CD14-positive monocyte (primary cell): Measurements from ENCODE around the gene TIMP1. TPM values are rescaled to one million over a fixed set of nuclear protein-coding genes. Genes with fewer than 3 reads are reported as not detected.

ENCODE experiments used
- DNase-seq, 3 donors: peaks; one replicate each; pipeline ENCODE4 v3.0.0-alpha.2; 2011 to 2022
- H2AFZ ChIP-seq: 2 replicates; pipeline ENCODE4 v1.6.0; 2012; ENCODE audit warnings: mild to moderate bottlenecking, low read depth, low read length, inconsistent platforms; ENCODE audit not compliant: insufficient read depth, poor library complexity, severe bottlenecking
- H3K27ac ChIP-seq, 2 donors: 1 replicate in 1 of 2; 2 replicates in 1 of 2; pipeline ENCODE4 v1.5.1; 2012 to 2013; ENCODE audit warnings: low read length in 2 of 2, control low read depth in 1 of 2, inconsistent platforms in 1 of 2, low read depth in 1 of 2, mild to moderate bottlenecking in 1 of 2
- H3K27me3 ChIP-seq, 2 donors: one replicate each; pipeline versions ENCODE4 v1.6.0 to v1.6.1; 2011 to 2013; ENCODE audit warnings: low read length in 2 of 2; ENCODE audit not compliant: control insufficient read depth in 2 of 2, insufficient read depth in 2 of 2
- H3K36me3 ChIP-seq, 2 donors: replicated peaks in 1 of 2; 1 replicate in 1 of 2; 2 replicates in 1 of 2; pipeline versions ENCODE4 v1.5.1 to v1.6.1; 2012 to 2013; ENCODE audit warnings: low read length in 2 of 2, control low read depth in 1 of 2, inconsistent platforms in 1 of 2, mild to moderate bottlenecking in 1 of 2; ENCODE audit not compliant: insufficient read depth in 2 of 2, control insufficient read depth in 1 of 2
- H3K4me1 ChIP-seq, 2 donors: 1 replicate in 1 of 2; 2 replicates in 1 of 2; pipeline versions ENCODE4 v1.5.1 to v1.6.1; 2012 to 2013; ENCODE audit warnings: low read length in 2 of 2, control low read depth in 1 of 2, inconsistent platforms in 1 of 2, mild to moderate bottlenecking in 1 of 2, moderate library complexity in 1 of 2; ENCODE audit not compliant: insufficient read depth in 2 of 2, control insufficient read depth in 1 of 2
- H3K4me2 ChIP-seq: replicated peaks from 2 replicates; pipeline ENCODE3; 2012; ENCODE audit warnings: low read length, moderate library complexity, mild to moderate bottlenecking; ENCODE audit not compliant: poor library complexity, severe bottlenecking; ENCODE audit errors: extremely low read depth
- H3K4me3 ChIP-seq, 3 experiments: fragments of 200-600 bp in 1 of 3; sonication (generic) in 1 of 3; replicated peaks in 1 of 3; 1 replicate in 2 of 3; 2 replicates in 1 of 3; pipeline ENCODE4 v1.5.1; 2011 to 2013; ENCODE audit warnings: low read length in 3 of 3, mild to moderate bottlenecking in 3 of 3, control low read depth in 2 of 3, low read depth in 2 of 3, inconsistent platforms in 1 of 3, moderate library complexity in 1 of 3
- H3K79me2 ChIP-seq: 2 replicates; pipeline ENCODE4 v1.6.0; 2012; ENCODE audit warnings: mild to moderate bottlenecking, control low read depth, inconsistent platforms, low read length, moderate library complexity; ENCODE audit not compliant: insufficient read depth
- H3K9ac ChIP-seq: 2 replicates; pipeline ENCODE4 v1.6.0; 2017; ENCODE audit warnings: low read length, mild to moderate bottlenecking; ENCODE audit not compliant: insufficient read depth, poor library complexity, severe bottlenecking
- H3K9me3 ChIP-seq, 2 donors: replicated peaks in 1 of 2; 1 replicate in 1 of 2; 2 replicates in 1 of 2; pipeline versions ENCODE4 v1.5.1 to v1.6.1; 2012 to 2013; ENCODE audit warnings: low read length in 2 of 2, control low read depth in 1 of 2; ENCODE audit not compliant: control insufficient read depth in 1 of 2, insufficient read depth in 1 of 2
- H4K20me1 ChIP-seq: 2 replicates; pipeline ENCODE4 v1.6.0; 2012; ENCODE audit warnings: mild to moderate bottlenecking, low read length, control low read depth, moderate library complexity; ENCODE audit not compliant: insufficient read depth
- H3K27ac Mint-ChIP-seq, 7 donors: one replicate each; pipeline ENCODE4 v1.8.0; 2020; ENCODE audit warnings: mild to moderate bottlenecking in 7 of 7, mixed read lengths in 7 of 7, moderate library complexity in 6 of 7, inconsistent platforms in 2 of 7
- H3K27me3 Mint-ChIP-seq, 3 donors: one replicate each; pipeline ENCODE4 v1.8.0; 2021 to 2022; ENCODE audit warnings: low read depth in 3 of 3, mild to moderate bottlenecking in 3 of 3, mixed read lengths in 3 of 3, moderate library complexity in 3 of 3, inconsistent platforms in 1 of 3
- H3K36me3 Mint-ChIP-seq, 2 donors: one replicate each; pipeline ENCODE4 v1.8.0; 2020; ENCODE audit warnings: mixed read lengths in 2 of 2, inconsistent platforms in 1 of 2, mild to moderate bottlenecking in 1 of 2
- H3K4me1 Mint-ChIP-seq: one replicate; pipeline ENCODE4 v1.8.0; 2020; ENCODE audit warnings: mild to moderate bottlenecking, mixed read lengths
- H3K4me3 Mint-ChIP-seq, 2 donors: one replicate each; pipeline ENCODE4 v1.8.0; 2020; ENCODE audit warnings: mild to moderate bottlenecking in 2 of 2, mixed read lengths in 2 of 2, moderate library complexity in 1 of 2
- H3K9me3 Mint-ChIP-seq, 7 donors: one replicate each; pipeline ENCODE4 v1.8.0; 2020 to 2022; ENCODE audit warnings: mixed read lengths in 7 of 7, mild to moderate bottlenecking in 6 of 7, moderate library complexity in 6 of 7, inconsistent platforms in 2 of 7
- CTCF ChIP-seq: fragments of 200-600 bp; IDR thresholded peaks from one replicate; pipeline ENCODE4 v1.8.0; 2022; ENCODE audit warnings: antibody characterized with exemption, mild to moderate bottlenecking
- WGBS: methylation state at CpG from one replicate; pipeline ENCODE4 v1.1.5; 2013; ENCODE audit warnings: missing lambda C conversion rate; ENCODE audit not compliant: insufficient coverage; 5-methylcytosine and 5-hydroxymethylcytosine counted together
- intact Hi-C, 2 donors: fragments of 100-400 bp; cut with micrococcal nuclease; formaldehyde crosslinking; loops; one replicate each; pipeline versions ENCODE4 v1.15.0 to v1.15.1; 2023
- polyA minus RNA-seq: library from RNA; depleted of rRNA, polyadenylated mRNA; stranded (reverse); fragments of >200 nt; gene quantifications from 2 replicates; pipeline ENCODE4 v1.2.3, GENCODE V29; 2012
- polyA plus RNA-seq, 3 donors: library from polyadenylated mRNA; depleted of rRNA in 1 of 3; unstranded in 2 of 3; stranded (reverse) in 1 of 3; fragments of 300-500 nt in 2 of 3; fragments of >200 nt in 1 of 3; fragmentation: Illumina TruSeq in 2 of 3; gene quantifications; 1 replicate in 2 of 3; 2 replicates in 1 of 3; pipeline ENCODE4 v1.2.3, GENCODE V29; 2012 to 2021
- total RNA-seq, 12 experiments: library from RNA in 1 of 12; stranded (reverse) in 1 of 12; fragments of 120-200 nt in 1 of 12; gene quantifications; one replicate each; pipeline ENCODE4 v1.2.4 and lab custom pipeline; 2013 to 2026; ENCODE audit warnings: mixed read lengths in 6 of 12, inconsistent platforms in 1 of 12

The TIMP1 gene
- total RNA-seq (2013): 279 TPM
- polyA plus RNA-seq (100 to 1,000 TPM; 591 to 682 (median 632) TPM), polyA minus RNA-seq (146 and 216 TPM in 2 replicates), total RNA-seq (lab: John Stamatoyannopoulos, UW) (88.3 to 223 (median 180) reads per million in 11 experiments)

GRCh38 chrX:47581731-47582647 lies at the start of gene TIMP1:
TSS of gene TIMP1 (plus strand) at chrX:47582436. CDS start at chrX:47583416, 980 bp downstream.
- peak; percentile 88 to 93 (median 90) for DNase-seq
- H3K9ac ChIP-seq: peak within 1 kb of the TSS; percentile 75
- H3K4me2 ChIP-seq: peak within 1 kb of the TSS; percentile 76
- peaks cover 23% of the 10 kb centered on the region for H4K20me1 ChIP-seq
- H3K79me2 ChIP-seq: peaks cover 15% of the 10 kb centered on the region
- peaks cover 0 to 2% (median 0%) of the 10 kb centered on the region in 7 donors for H3K9me3 Mint-ChIP-seq
- peak within 1 kb of the TSS; percentile 81 to 87 for H3K4me3 Mint-ChIP-seq
- H3K9me3 ChIP-seq: no peaks in the 10 kb centered on the region
- H3K36me3 ChIP-seq: peaks cover 6 to 25% of the 10 kb centered on the region in 2 donors
- TF ChIP-seq CTCF: no peak
- peaks cover 32 to 37% of the 10 kb centered on the region in 2 donors for H3K36me3 Mint-ChIP-seq
- peak within 1 kb of the TSS; percentile 65 to 86 for H3K27ac ChIP-seq
- H3K27me3 ChIP-seq: no peaks in the 10 kb centered on the region
- H3K4me3 ChIP-seq: peak within 1 kb of the TSS; percentile 47 to 79 (median 74)
- H3K4me1 ChIP-seq: peaks cover 45 to 69% of the 10 kb centered on the region in 2 donors
- H3K27me3 Mint-ChIP-seq: peaks cover 0 to 5% (median under 1%) of the 10 kb centered on the region in 3 donors
- peak within 1 kb of the TSS; percentile 82 to 98 (median 95) for H3K27ac Mint-ChIP-seq
- WGBS: 6% methylated on average over 13 of the region's 28 CpGs
- intact Hi-C loops: loop anchor here in 1 of 2 donors (5.0 kb wide), 1 partner anchor 50 kb away; no protein-coding TSS in a partner anchor
- peaks cover 61% of the 10 kb centered on the region for H3K4me1 Mint-ChIP-seq
- H2AFZ ChIP-seq: no peak within 1 kb of the TSS

GRCh38 chrX:47539860-47540259 lies 42.4 kb upstream of the TIMP1 start:
- Histone ChIP-seq H3K27me3 (no peaks in the 10 kb centered on the region), H3K27ac (no peak overlapping the region), H3K4me2 (no peak overlapping the region), H2AFZ (no peak overlapping the region), H3K36me3 (no peaks in the 10 kb centered on the region), H4K20me1 (no peaks in the 10 kb centered on the region), H3K79me2 (no peaks in the 10 kb centered on the region), H3K9me3 (no peaks in the 10 kb centered on the region), H3K4me1 (peaks cover 0 to 2% of the 10 kb centered on the region in 2 donors), H3K4me3 (no peak overlapping the region), H3K9ac (no peak overlapping the region)
- H3K9me3 Mint-ChIP-seq: peaks cover 0 to 3% (median 0%) of the 10 kb centered on the region in 7 donors
- intact Hi-C loops: no loop called here
- peaks cover 7% of the 10 kb centered on the region for H3K4me1 Mint-ChIP-seq
- no peak for TF ChIP-seq CTCF
- H3K27me3 Mint-ChIP-seq: peaks cover 0 to 14% (median 0%) of the 10 kb centered on the region in 3 donors
- no peak overlapping the region for H3K4me3 Mint-ChIP-seq
- DNase-seq: no peak
- no peaks in the 10 kb centered on the region for H3K36me3 Mint-ChIP-seq
- H3K27ac Mint-ChIP-seq: no peak overlapping the region
